Thyroid gland (tissue), 4 donors: ENCODE results near the gene POLR3A. TPM values are rescaled to one million over a fixed set of nuclear protein-coding genes. Genes with fewer than 3 reads are reported as not detected.

Experiments used
- DNase-seq, 2 donors: peaks; one replicate each; pipeline ENCODE4 v3.0.0-alpha.2; 2019
- H3K27ac ChIP-seq, 3 donors: fragments of 200-600 bp; sonication (generic); 1 replicate in 2 of 3; 2 replicates in 1 of 3; pipeline ENCODE4 v1.5.1; 2016 to 2019; ENCODE audit warnings: mild to moderate bottlenecking in 1 of 3, moderate library complexity in 1 of 3
- H3K27me3 ChIP-seq: fragments of 200-600 bp; sonication (generic); one replicate; pipeline ENCODE4 v1.5.1; 2019
- H3K36me3 ChIP-seq, 2 donors: fragments of 200-600 bp; sonication (generic); one replicate each; pipeline ENCODE4 v1.5.1; 2016 to 2019
- H3K4me1 ChIP-seq, 2 donors: fragments of 200-600 bp; sonication (generic); one replicate each; pipeline ENCODE4 v1.5.1; 2017 to 2019
- H3K4me3 ChIP-seq, 3 donors: fragments of 200-600 bp; sonication (generic); replicated peaks in 1 of 3; 1 replicate in 2 of 3; 2 replicates in 1 of 3; pipeline ENCODE4 v1.5.1; 2016; ENCODE audit warnings: mild to moderate bottlenecking in 1 of 3
- H3K9me3 ChIP-seq: fragments of 200-600 bp; sonication (generic); one replicate; pipeline ENCODE4 v1.5.1; 2017
- POLR2A ChIP-seq, 2 donors: fragments of 450-650 bp; IDR thresholded peaks; one replicate each; pipeline ENCODE4 v1.6.1; 2017; ENCODE audit warnings: antibody characterized with exemption in 2 of 2, mild to moderate bottlenecking in 2 of 2, moderate library complexity in 1 of 2
- WGBS, 2 donors: methylation state at CpG; one replicate each; pipeline ENCODE4 v1.1.5; 2017; 5-methylcytosine and 5-hydroxymethylcytosine counted together
- intact Hi-C: fragments of 100-400 bp; cut with DNase I; formaldehyde crosslinking; loops from one replicate; pipeline ENCODE4 v1.15.1; 2023
- total RNA-seq, 4 donors: library from RNA; depleted of rRNA; stranded (reverse); fragments of >200 nt; gene quantifications; one replicate each; pipeline ENCODE4 v1.2.3, GENCODE V29; 2016
- TF ChIP-seq, protein P1 (sequence below), 6 experiments: fragments of 200-600 bp in 3 of 6; fragments of 450-650 bp in 3 of 6; sonication (generic) in 3 of 6; IDR thresholded peaks; one replicate each; pipeline ENCODE4 v1.5.1; 2016 to 2019; ENCODE audit warnings: antibody characterized with exemption in 6 of 6, mild to moderate bottlenecking in 2 of 6, inconsistent platforms in 1 of 6, moderate library complexity in 1 of 6

POLR3A gene
- total RNA-seq, 4 donors from 2014 or later: 14.5 to 21.5 (median 16.6) TPM

DNA sequence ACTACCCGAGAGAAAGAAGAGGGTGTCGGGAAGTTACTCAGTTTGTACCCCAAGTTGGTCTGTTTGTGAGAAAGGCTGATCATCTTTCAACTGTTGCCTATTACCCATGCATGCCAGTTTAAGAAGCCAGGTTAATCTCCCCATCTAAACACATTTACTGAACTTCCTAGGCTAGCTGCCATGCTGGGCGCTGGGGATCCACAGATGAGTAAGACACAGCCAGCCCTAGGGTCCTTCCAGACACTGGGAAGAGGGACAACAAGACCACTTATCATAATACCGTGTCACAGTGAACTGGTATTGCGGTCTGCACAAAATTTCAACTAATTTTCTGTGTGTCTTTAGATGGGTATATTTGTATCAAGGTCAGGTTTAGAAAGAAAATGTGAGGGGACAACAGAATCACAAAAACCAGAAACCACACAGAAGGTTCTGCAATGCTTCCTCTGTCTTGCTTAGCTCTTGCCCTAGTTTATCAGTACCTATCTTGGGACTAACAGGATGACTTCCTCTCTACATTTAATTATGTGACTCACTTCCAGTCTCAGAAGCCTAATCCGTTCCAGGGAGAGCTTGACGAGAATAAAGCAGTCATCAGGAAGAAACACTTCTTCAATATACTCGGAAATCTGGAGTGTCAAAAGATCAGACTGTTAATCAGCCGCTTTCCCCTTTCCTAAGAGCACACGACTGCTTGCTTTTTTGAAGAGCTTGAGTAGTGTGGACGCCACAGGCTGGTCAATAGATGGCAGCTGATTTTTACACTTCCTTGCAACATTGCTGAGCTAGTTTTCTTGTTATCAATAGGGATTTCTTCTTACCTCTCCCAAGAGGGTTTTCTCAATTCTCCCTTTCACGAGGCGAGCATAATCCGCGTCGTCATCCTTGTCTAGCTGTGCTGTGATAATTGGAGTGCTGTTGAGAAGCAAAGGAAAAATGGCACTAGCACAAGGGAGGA lies 45.7 kb downstream of the POLR3A start:
- H3K36me3 ChIP-seq: peaks cover 53 to 80% of the 10 kb centered on the region in 2 donors
- TF ChIP-seq, protein P1, sequence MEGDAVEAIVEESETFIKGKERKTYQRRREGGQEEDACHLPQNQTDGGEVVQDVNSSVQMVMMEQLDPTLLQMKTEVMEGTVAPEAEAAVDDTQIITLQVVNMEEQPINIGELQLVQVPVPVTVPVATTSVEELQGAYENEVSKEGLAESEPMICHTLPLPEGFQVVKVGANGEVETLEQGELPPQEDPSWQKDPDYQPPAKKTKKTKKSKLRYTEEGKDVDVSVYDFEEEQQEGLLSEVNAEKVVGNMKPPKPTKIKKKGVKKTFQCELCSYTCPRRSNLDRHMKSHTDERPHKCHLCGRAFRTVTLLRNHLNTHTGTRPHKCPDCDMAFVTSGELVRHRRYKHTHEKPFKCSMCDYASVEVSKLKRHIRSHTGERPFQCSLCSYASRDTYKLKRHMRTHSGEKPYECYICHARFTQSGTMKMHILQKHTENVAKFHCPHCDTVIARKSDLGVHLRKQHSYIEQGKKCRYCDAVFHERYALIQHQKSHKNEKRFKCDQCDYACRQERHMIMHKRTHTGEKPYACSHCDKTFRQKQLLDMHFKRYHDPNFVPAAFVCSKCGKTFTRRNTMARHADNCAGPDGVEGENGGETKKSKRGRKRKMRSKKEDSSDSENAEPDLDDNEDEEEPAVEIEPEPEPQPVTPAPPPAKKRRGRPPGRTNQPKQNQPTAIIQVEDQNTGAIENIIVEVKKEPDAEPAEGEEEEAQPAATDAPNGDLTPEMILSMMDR (IDR thresholded peaks at IDR 0.05): no peak
- TF ChIP-seq POLR2A (IDR thresholded peaks at IDR 0.05): no peak
- intact Hi-C loops: no loop called here
- WGBS, 2 donors: 80 to 86% methylated on average over 16 of the region's 16 CpGs
- H3K27ac ChIP-seq: peak overlapping the region in 1 of 3 donors; percentile 2
- H3K4me3 ChIP-seq: no peak overlapping the region
- no peaks in the 10 kb centered on the region for H3K4me1 ChIP-seq
- no peak for DNase-seq
- H3K9me3 ChIP-seq: no peaks in the 10 kb centered on the region
- H3K27me3 ChIP-seq: no peaks in the 10 kb centered on the region

DNA sequence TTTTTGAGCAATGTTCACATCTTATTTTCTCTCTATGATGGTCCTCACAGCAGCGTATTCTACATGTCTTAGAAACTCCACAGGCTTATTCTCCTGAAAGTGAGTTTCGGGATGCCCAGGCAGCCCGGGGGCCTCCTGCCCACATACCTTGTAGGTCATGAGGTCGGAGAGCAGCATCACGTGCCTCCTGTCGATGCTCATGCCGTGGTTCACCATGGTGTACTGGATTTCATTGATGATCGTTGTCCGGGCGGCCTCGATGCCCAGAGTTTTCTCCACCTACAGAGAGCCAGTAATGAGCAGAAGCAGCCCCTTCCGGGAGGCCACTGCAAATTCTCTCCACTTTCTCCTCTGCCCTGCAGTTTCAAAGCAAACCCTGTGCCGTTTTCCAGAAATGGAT lies 48.0 kb downstream of the POLR3A start:
- intact Hi-C loops: no loop called here
- no peak overlapping the region for H3K4me3 ChIP-seq
- no peaks in the 10 kb centered on the region for H3K4me1 ChIP-seq
- 96 to 98% methylated on average over 12 to 13 of the region's 13 CpGs for WGBS, 2 donors
- no peaks in the 10 kb centered on the region for H3K9me3 ChIP-seq
- peaks cover 59 to 81% of the 10 kb centered on the region in 2 donors for H3K36me3 ChIP-seq
- no peak overlapping the region for H3K27ac ChIP-seq
- no peak for DNase-seq
- H3K27me3 ChIP-seq: no peaks in the 10 kb centered on the region
- no peak for TF ChIP-seq POLR2A (IDR thresholded peaks at IDR 0.05)
- TF ChIP-seq, protein P1 (IDR thresholded peaks at IDR 0.05): no peak

DNA sequence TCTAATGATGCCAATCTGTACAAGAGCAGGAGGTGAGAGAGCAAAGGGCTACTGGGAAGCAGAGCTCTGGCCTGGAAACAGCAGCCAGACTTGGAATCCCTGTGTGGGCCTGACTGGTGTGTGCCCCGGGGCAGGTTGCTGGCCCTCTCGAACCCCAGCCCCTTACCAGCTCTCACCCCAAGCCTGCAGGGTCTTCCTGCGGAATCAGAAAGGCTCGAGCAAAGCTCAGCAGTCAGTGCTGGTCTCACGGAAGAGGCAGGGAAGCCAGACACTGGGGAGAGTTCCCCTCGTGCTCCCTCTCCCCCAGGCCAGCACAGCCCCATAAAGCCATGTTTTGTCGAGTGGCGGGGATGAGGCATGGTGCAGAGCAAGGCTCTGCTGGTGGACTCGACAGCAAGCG lies 50.1 kb downstream of the POLR3A start:
- peaks cover 44 to 66% of the 10 kb centered on the region in 2 donors for H3K36me3 ChIP-seq
- intact Hi-C loops: no loop called here
- no peaks in the 10 kb centered on the region for H3K4me1 ChIP-seq
- no peak for DNase-seq
- H3K27me3 ChIP-seq: no peaks in the 10 kb centered on the region
- no peaks in the 10 kb centered on the region for H3K9me3 ChIP-seq
- no peak overlapping the region for H3K4me3 ChIP-seq
- no peak overlapping the region for H3K27ac ChIP-seq
- WGBS, 2 donors: 94 to 98% methylated on average over 7 to 9 of the region's 10 CpGs
- TF ChIP-seq, protein P1 (IDR thresholded peaks at IDR 0.05): no peak
- no peak for TF ChIP-seq POLR2A (IDR thresholded peaks at IDR 0.05)

DNA sequence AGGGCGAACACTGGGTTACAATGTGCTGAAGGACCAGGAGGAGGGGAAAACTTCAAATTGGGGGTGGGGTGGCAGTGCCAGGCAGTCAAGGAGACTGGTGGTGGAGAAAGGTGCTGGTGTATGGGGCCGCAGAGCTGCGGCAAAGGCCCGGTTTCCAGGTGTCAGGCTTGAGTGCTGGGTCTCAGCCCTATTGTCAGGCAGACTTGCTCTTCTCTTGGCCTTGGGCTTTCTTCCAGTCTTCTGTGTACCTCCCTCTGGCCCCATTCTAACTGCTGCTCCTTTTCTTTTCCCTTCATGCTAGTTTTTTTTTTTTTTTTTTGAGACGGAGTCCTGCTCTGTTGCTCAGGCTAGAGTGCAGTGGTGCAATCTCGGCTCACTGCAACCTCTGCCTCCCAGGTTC lies 51.0 kb downstream of the POLR3A start:
- H3K36me3 ChIP-seq: peaks cover 37 to 58% of the 10 kb centered on the region in 2 donors
- H3K27me3 ChIP-seq: no peaks in the 10 kb centered on the region
- no peak overlapping the region for H3K27ac ChIP-seq
- WGBS, 2 donors: 93 to 94% methylated on average over 6 of the region's 6 CpGs
- H3K9me3 ChIP-seq: no peaks in the 10 kb centered on the region
- H3K4me3 ChIP-seq: no peak overlapping the region
- intact Hi-C loops: no loop called here
- TF ChIP-seq POLR2A (IDR thresholded peaks at IDR 0.05): no peak
- TF ChIP-seq, protein P1 (IDR thresholded peaks at IDR 0.05): no peak
- DNase-seq: no peak
- H3K4me1 ChIP-seq: no peaks in the 10 kb centered on the region

DNA sequence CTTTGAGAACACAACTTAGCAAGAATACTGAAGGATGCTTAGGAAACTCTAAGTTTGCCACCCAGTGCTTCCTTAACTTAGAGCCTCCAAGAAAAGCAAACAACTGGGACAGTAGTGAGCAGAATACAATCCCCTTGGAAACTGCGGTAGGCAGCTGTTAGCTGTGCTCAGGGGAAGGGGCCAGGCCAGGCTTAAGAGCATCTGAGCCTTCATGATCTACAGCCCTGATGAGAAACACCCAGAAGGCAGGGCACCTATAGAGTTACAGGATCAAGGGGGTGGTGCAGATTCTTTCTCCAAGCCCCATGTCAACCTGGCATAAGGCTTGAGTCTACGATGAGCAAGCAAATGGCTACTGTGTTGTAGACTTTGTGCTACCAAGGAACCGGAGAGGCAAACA lies 51.4 kb downstream of the POLR3A start:
- Histone ChIP-seq H3K27ac (no peak overlapping the region), H3K4me1 (no peaks in the 10 kb centered on the region), H3K36me3 (peaks cover 36 to 53% of the 10 kb centered on the region in 2 donors), H3K9me3 (no peaks in the 10 kb centered on the region), H3K4me3 (no peak overlapping the region), H3K27me3 (no peaks in the 10 kb centered on the region)
- no peak for DNase-seq
- 97 to 99% methylated on average over 3 of the region's 3 CpGs for WGBS, 2 donors
- no peak for TF ChIP-seq POLR2A (IDR thresholded peaks at IDR 0.05)
- TF ChIP-seq, protein P1 (IDR thresholded peaks at IDR 0.05): no peak
- intact Hi-C loops: no loop called here
